GM12878 (cell line): ENCODE data around the gene ANKRD11. TPM values are rescaled to one million over a fixed set of nuclear protein-coding genes. Genes with fewer than 3 reads are reported as not detected.

Source experiments
- ATAC-seq: fragments of 200-7000 bp; cut with Tn5 transposase; 3 replicates; pipeline ENCODE4 v1.9.1; 2020; ENCODE audit warnings: mild to moderate bottlenecking, moderate library complexity
- BruUV-seq: library from RNA; stranded (reverse); fragments of 400-500 nt; replicated peaks from 2 replicates; lab custom pipeline; 2021; lab: Mats Ljungman, UMichigan
- CTCF ChIA-PET: fragments of 300-600 bp; sonication (Branson Sonifier 250); formaldehyde crosslinking; extraction: SDS; loops from one replicate; lab custom pipeline; 2021; ENCODE audit warnings: inconsistent platforms; lab: Yijun Ruan, JAX
- POLR2A ChIA-PET: fragments of 350-600 bp; formaldehyde crosslinking; extraction: SDS; loops from one replicate; lab custom pipeline; 2021; ENCODE audit warnings: inconsistent platforms; lab: Charles Lee
- RAD21 ChIA-PET: fragments of 300-600 bp; sonication (Branson Sonifier 250); formaldehyde crosslinking; loops from one replicate; lab custom pipeline; 2023; ENCODE audit warnings: antibody characterized with exemption; ENCODE audit not compliant: unreplicated experiment; lab: Charles Lee
- SMC1A ChIA-PET: fragments of 300-600 bp; sonication (Branson Sonifier 250); formaldehyde crosslinking; loops from one replicate; lab custom pipeline; 2023; ENCODE audit not compliant: unreplicated experiment, uncharacterized antibody; lab: Charles Lee
- DNase-seq: peaks from one replicate; pipeline ENCODE4 v3.0.0-alpha.2; 2011; ENCODE audit warnings: low read depth, low spot score
- FAIRE-seq: peaks from 3 replicates; lab custom pipeline; 2011; peaks lifted over from hg19 to GRCh38; lab: Jason Lieb, UNC
- H2AFZ ChIP-seq: 2 replicates; pipeline ENCODE4 v1.6.0; 2011; ENCODE audit warnings: low read depth, low read length, control low read depth; ENCODE audit not compliant: control insufficient read depth
- H3K27ac ChIP-seq: 2 replicates; pipeline ENCODE4 v1.5.1; 2011; ENCODE audit warnings: control low read depth; ENCODE audit not compliant: control insufficient read depth, insufficient read depth
- H3K27me3 ChIP-seq, 2 experiments: replicated peaks in 1 of 2; 2 replicates each; pipeline versions ENCODE4 v1.6.0 to v1.6.1; 2011; ENCODE audit warnings: low read length in 1 of 2; ENCODE audit not compliant: control insufficient read depth in 2 of 2, insufficient read depth in 2 of 2
- H3K36me3 ChIP-seq, 2 experiments: 2 replicates each; pipeline ENCODE4 v1.5.1; 2011; ENCODE audit warnings: low read length in 1 of 2; ENCODE audit not compliant: control insufficient read depth in 2 of 2, insufficient read depth in 2 of 2
- H3K4me1 ChIP-seq: 2 replicates; pipeline ENCODE4 v1.6.1; 2011; ENCODE audit warnings: mild to moderate bottlenecking, low read length, moderate library complexity, mixed read lengths; ENCODE audit not compliant: control insufficient read depth, insufficient read depth
- H3K4me2 ChIP-seq: 2 replicates; pipeline ENCODE4 v1.6.0; 2011; ENCODE audit warnings: control low read depth; ENCODE audit not compliant: control insufficient read depth, insufficient read depth
- H3K4me3 ChIP-seq: fragments of 200-600 bp; sonication (generic); 2 replicates; pipeline ENCODE4 v1.5.1; 2016
- H3K79me2 ChIP-seq: 2 replicates; pipeline ENCODE4 v1.6.0; 2011; ENCODE audit warnings: low read length; ENCODE audit not compliant: control insufficient read depth, insufficient read depth
- H3K9ac ChIP-seq: 2 replicates; pipeline ENCODE4 v1.8.0; 2011; ENCODE audit warnings: low read length, control low read depth, mixed read lengths; ENCODE audit not compliant: control insufficient read depth, insufficient read depth
- H3K9me3 ChIP-seq: replicated peaks from 3 replicates; pipeline ENCODE4 v1.5.1; 2011; ENCODE audit warnings: mild to moderate bottlenecking, low read length; ENCODE audit not compliant: control insufficient read depth, insufficient read depth
- H4K20me1 ChIP-seq: 2 replicates; pipeline ENCODE4 v1.6.0; 2011; ENCODE audit not compliant: control insufficient read depth, insufficient read depth
- CBX3 ChIP-seq: fragments of 200-600 bp; sonication (generic); IDR thresholded peaks from 2 replicates; pipeline ENCODE4 v1.6.1; 2016; ENCODE audit warnings: low read depth, borderline replicate concordance
- CBX5 ChIP-seq: sonication (generic); IDR thresholded peaks from 2 replicates; pipeline ENCODE4 v1.6.1; 2016; ENCODE audit warnings: low read depth, moderate library complexity, mild to moderate bottlenecking, inconsistent platforms
- CHD4 ChIP-seq: fragments of 200-600 bp; sonication (generic); IDR thresholded peaks from 2 replicates; pipeline ENCODE4 v1.6.1; 2016; ENCODE audit warnings: mild to moderate bottlenecking
- CREB1 ChIP-seq: IDR thresholded peaks from 2 replicates; pipeline ENCODE4 v1.6.1; 2012; ENCODE audit warnings: low read depth, mild to moderate bottlenecking, inconsistent platforms
- HDGF ChIP-seq: fragments of 450-650 bp; IDR thresholded peaks from 2 replicates; pipeline ENCODE4 v1.6.1; 2016; ENCODE audit warnings: antibody characterized with exemption
- JUNB ChIP-seq: IDR thresholded peaks from 2 replicates; pipeline ENCODE4 v1.6.1; 2016; ENCODE audit warnings: antibody characterized with exemption, mild to moderate bottlenecking
- KAT2A ChIP-seq: conservative IDR thresholded peaks from 2 replicates; pipeline ENCODE4 v1.6.1; 2011; ENCODE audit warnings: low read depth, low read length; ENCODE audit not compliant: control insufficient read depth
- NBN ChIP-seq: fragments of 450-650 bp; IDR thresholded peaks from 2 replicates; pipeline ENCODE4 v1.6.1; 2016
- POLR2A ChIP-seq: IDR thresholded peaks from 2 replicates; pipeline ENCODE4 v1.6.1; 2011; ENCODE audit warnings: low read depth, mild to moderate bottlenecking, low read length
- RBBP5 ChIP-seq: fragments of 200-600 bp; sonication (generic); conservative IDR thresholded peaks from 2 replicates; pipeline ENCODE4 v1.6.1; 2016
- RCOR1 ChIP-seq: conservative IDR thresholded peaks from 2 replicates; pipeline ENCODE4 v1.6.1; 2012; ENCODE audit warnings: low read depth, low read length, improper control_type of control experiment
- SIX5 ChIP-seq: IDR thresholded peaks from 2 replicates; pipeline ENCODE4 v1.6.1; 2011; ENCODE audit warnings: mild to moderate bottlenecking, low read depth, low read length, moderate library complexity; ENCODE audit not compliant: severe bottlenecking
- SP1 ChIP-seq: IDR thresholded peaks from one replicate; pipeline ENCODE4 v1.6.1; 2011; ENCODE audit warnings: low read depth, low read length
- WRNIP1 ChIP-seq: IDR thresholded peaks from 2 replicates; pipeline ENCODE4 v1.6.1; 2011; ENCODE audit warnings: low read depth, low read length, improper control_type of control experiment, borderline replicate concordance
- WGBS: methylation state at CpG from one replicate; pipeline ENCODE4 v1.1.6; 2016; ENCODE audit warnings: low lambda C conversion rate; ENCODE audit not compliant: insufficient replicate concordance, insufficient coverage; ENCODE audit errors: missing lambda C conversion rate; 5-methylcytosine and 5-hydroxymethylcytosine counted together
- in situ Hi-C: fragments of 300-500 bp; cut with MboI; formaldehyde crosslinking; loops from 9 replicates; pipeline ENCODE4 v1.14.3; 2018; ENCODE audit warnings: mixed read lengths
- intact Hi-C: fragments of 100-400 bp; cut with micrococcal nuclease; formaldehyde crosslinking; loops from one replicate; pipeline ENCODE4 v1.14.2; 2022; ENCODE audit not compliant: unreplicated experiment
- polyA plus RNA-seq, 11 experiments: library from polyadenylated mRNA; depleted of rRNA in 4 of 11; unstranded in 6 of 11; stranded (reverse) in 5 of 11; fragments of >200 nt; fragmentation: Nextera tagmentation in 4 of 11; fragmentation: Illumina TruSeq in 1 of 11; extraction: Ambion mirVana in 4 of 11; extraction: Trizol in 1 of 11; gene quantifications; 1 replicate in 1 of 11; 2 replicates in 10 of 11; pipeline versions ENCODE4 v1.2.1 to v1.2.3, GENCODE V29; 2011 to 2016; ENCODE audit warnings: inconsistent platforms in 2 of 11, missing spikeins in 2 of 11, low read depth in 1 of 11
- total RNA-seq, 4 experiments: library from RNA; depleted of rRNA in 3 of 4; stranded (reverse); fragments of >200 nt in 3 of 4; fragmentation: Illumina TruSeq in 1 of 4; extraction: Trizol in 1 of 4; gene quantifications; 2 replicates each; pipeline versions ENCODE4 v1.2.1 to v1.2.3, GENCODE V29; 2013 to 2021
- TF ChIP-seq, protein P1 (sequence below): IDR thresholded peaks from 2 replicates; pipeline ENCODE4 v1.6.1; 2011; ENCODE audit warnings: low read depth, mild to moderate bottlenecking, low read length, moderate library complexity, borderline replicate concordance; ENCODE audit errors: extremely low read depth
- TF ChIP-seq, protein P2 (sequence below): IDR thresholded peaks from 2 replicates; pipeline ENCODE4 v1.6.1; 2011; ENCODE audit warnings: borderline replicate concordance, low read depth, mild to moderate bottlenecking, moderate library complexity, mixed read lengths, low read length; ENCODE audit not compliant: insufficient read depth; ENCODE audit errors: extremely low read length
- TF ChIP-seq, protein P3 (sequence below): IDR thresholded peaks from 2 replicates; pipeline ENCODE4 v1.6.1; 2012; ENCODE audit warnings: mild to moderate bottlenecking, low read depth, low read length

The ANKRD11 gene
- total and polyA plus RNA-seq, 10 of the 15 experiments (the other 5 are each of a cell fraction or from before 2014, with no cell fraction given) = 5.1 to 103 (median 27.4) TPM

DNA sequence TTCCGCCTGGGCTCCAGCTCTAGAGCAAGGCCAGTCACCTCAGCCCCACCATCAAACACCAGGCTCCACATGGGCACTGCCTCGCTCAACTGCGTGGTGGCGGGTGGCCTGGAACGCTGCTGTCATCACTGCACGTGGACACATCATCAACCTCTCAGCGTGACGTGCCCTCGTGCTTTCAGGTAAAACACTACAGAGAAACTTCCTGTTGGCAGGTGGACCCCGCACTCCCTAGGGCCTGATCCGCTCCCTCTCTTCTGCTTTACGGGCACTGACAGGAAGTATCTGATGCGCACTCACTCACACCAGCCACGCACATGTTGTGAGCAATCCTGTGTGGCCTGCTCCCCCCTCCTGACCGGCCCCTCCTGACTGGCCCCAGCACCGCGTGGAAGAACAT is 87.4 kb downstream of the ANKRD11 start:
- ChIA-PET SMC1A (no interaction called here), RAD21 (no interaction called here), CTCF (no interaction called here), POLR2A (no interaction called here)
- no peak for ATAC-seq
- no TSS peak for BruUV-seq
- no peak for FAIRE-seq
- intact Hi-C loops = no loop called here
- 69% methylated on average over 17 of the region's 17 CpGs for WGBS
- H3K4me1 ChIP-seq = peaks cover 8% of the 10 kb centered on the region
- no peak overlapping the region for H2AFZ ChIP-seq
- no peak for DNase-seq
- H3K27ac ChIP-seq = no peak overlapping the region
- peaks cover 84% of the 10 kb centered on the region for H3K79me2 ChIP-seq
- H3K36me3 ChIP-seq = peaks cover 9% of the 10 kb centered on the region in 2 experiments; a peak in 2 of 4 replicates
- no peaks in the 10 kb centered on the region for H3K9me3 ChIP-seq
- no peaks in the 10 kb centered on the region for H3K27me3 ChIP-seq
- H3K4me3 ChIP-seq = no peak overlapping the region
- TF ChIP-seq, protein P1, sequence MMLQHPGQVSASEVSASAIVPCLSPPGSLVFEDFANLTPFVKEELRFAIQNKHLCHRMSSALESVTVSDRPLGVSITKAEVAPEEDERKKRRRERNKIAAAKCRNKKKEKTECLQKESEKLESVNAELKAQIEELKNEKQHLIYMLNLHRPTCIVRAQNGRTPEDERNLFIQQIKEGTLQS = no peak
- TF ChIP-seq RCOR1 (no peak), CHD4 (no peak), SP1 (no peak), JUNB (no peak), NBN (no peak), SIX5 (no peak), HDGF (no peak), POLR2A (peak; percentile 27; the same call in 1 of the 2 replicates), WRNIP1 (no peak), CBX5 (no peak), RBBP5 (no peak), CREB1 (peak; percentile 19; the same call in 1 of the 2 replicates), KAT2A (no peak), CBX3 (no peak)
- TF ChIP-seq, protein P2, sequence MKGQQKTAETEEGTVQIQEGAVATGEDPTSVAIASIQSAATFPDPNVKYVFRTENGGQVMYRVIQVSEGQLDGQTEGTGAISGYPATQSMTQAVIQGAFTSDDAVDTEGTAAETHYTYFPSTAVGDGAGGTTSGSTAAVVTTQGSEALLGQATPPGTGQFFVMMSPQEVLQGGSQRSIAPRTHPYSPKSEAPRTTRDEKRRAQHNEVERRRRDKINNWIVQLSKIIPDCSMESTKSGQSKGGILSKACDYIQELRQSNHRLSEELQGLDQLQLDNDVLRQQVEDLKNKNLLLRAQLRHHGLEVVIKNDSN = no peak
- TF ChIP-seq, protein P3, sequence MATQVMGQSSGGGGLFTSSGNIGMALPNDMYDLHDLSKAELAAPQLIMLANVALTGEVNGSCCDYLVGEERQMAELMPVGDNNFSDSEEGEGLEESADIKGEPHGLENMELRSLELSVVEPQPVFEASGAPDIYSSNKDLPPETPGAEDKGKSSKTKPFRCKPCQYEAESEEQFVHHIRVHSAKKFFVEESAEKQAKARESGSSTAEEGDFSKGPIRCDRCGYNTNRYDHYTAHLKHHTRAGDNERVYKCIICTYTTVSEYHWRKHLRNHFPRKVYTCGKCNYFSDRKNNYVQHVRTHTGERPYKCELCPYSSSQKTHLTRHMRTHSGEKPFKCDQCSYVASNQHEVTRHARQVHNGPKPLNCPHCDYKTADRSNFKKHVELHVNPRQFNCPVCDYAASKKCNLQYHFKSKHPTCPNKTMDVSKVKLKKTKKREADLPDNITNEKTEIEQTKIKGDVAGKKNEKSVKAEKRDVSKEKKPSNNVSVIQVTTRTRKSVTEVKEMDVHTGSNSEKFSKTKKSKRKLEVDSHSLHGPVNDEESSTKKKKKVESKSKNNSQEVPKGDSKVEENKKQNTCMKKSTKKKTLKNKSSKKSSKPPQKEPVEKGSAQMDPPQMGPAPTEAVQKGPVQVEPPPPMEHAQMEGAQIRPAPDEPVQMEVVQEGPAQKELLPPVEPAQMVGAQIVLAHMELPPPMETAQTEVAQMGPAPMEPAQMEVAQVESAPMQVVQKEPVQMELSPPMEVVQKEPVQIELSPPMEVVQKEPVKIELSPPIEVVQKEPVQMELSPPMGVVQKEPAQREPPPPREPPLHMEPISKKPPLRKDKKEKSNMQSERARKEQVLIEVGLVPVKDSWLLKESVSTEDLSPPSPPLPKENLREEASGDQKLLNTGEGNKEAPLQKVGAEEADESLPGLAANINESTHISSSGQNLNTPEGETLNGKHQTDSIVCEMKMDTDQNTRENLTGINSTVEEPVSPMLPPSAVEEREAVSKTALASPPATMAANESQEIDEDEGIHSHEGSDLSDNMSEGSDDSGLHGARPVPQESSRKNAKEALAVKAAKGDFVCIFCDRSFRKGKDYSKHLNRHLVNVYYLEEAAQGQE = no peak
- in situ Hi-C loops = no loop called here
- peaks cover 24% of the 10 kb centered on the region for H4K20me1 ChIP-seq
- no peak overlapping the region for H3K4me2 ChIP-seq
- no peak overlapping the region for H3K9ac ChIP-seq
